CD4-positive, CD25-positive, alpha-beta regulatory T cell (primary cell): ENCODE measurements around the gene EMC10. TPM values are rescaled to one million over a fixed set of nuclear protein-coding genes. Genes with fewer than 3 reads are reported as not detected.
"Not testable (repeated sequence)": the region's sequence is repeated elsewhere in the genome, so short reads cannot be mapped to it uniquely, and the experiment has no call there.

Experiments
- ATAC-seq, 2 donors: fragments of 150-1000 bp; cut with Tn5 transposase; one replicate each; pipeline ENCODE4 v1.10.0; 2021; ENCODE audit warnings: low read depth in 2 of 2, moderate number of reproducible peaks in 2 of 2, moderate library complexity in 1 of 2
- DNase-seq, 3 donors: peaks; one replicate each; pipeline versions ENCODE4 v3.0.0 to v3.0.0-alpha.2; 2012 to 2022; ENCODE audit warnings: mixed read lengths in 1 of 3
- H3K27ac ChIP-seq: one replicate; pipeline ENCODE4 v1.7.0; 2013; ENCODE audit warnings: mild to moderate bottlenecking, low read length; ENCODE audit not compliant: insufficient read depth, poor library complexity, severe bottlenecking
- H3K27me3 ChIP-seq: one replicate; pipeline ENCODE4 v1.7.0; 2013; ENCODE audit warnings: low read length; ENCODE audit not compliant: control insufficient read depth, insufficient read depth
- H3K36me3 ChIP-seq: one replicate; pipeline ENCODE4 v1.7.0; 2013; ENCODE audit warnings: mild to moderate bottlenecking, low read length, moderate library complexity; ENCODE audit not compliant: control insufficient read depth, insufficient read depth
- H3K4me1 ChIP-seq: 2 replicates; pipeline ENCODE4 v1.7.0; 2013; ENCODE audit warnings: mild to moderate bottlenecking, low read length; ENCODE audit not compliant: insufficient read depth, control insufficient read depth, poor library complexity, severe bottlenecking
- H3K4me3 ChIP-seq: one replicate; pipeline ENCODE4 v1.7.0; 2013; ENCODE audit warnings: low read depth, mild to moderate bottlenecking, low read length, moderate library complexity
- H3K9me3 ChIP-seq, 2 experiments: 1 replicate in 1 of 2; 2 replicates in 1 of 2; pipeline ENCODE4 v1.7.0; 2013; ENCODE audit warnings: low read length in 2 of 2, mild to moderate bottlenecking in 1 of 2, moderate library complexity in 1 of 2; ENCODE audit not compliant: control insufficient read depth in 2 of 2
- H3K27ac Mint-ChIP-seq, 3 donors: one replicate each; pipeline ENCODE4 v1.8.0; 2020 to 2022; ENCODE audit warnings: mild to moderate bottlenecking in 3 of 3, mixed read lengths in 3 of 3, moderate library complexity in 2 of 3
- H3K27me3 Mint-ChIP-seq: one replicate; pipeline ENCODE4 v1.8.0; 2022; ENCODE audit warnings: mild to moderate bottlenecking, mixed read lengths
- H3K36me3 Mint-ChIP-seq: one replicate; pipeline ENCODE4 v1.8.0; 2020; ENCODE audit warnings: mixed read lengths
- H3K4me1 Mint-ChIP-seq, 4 donors: one replicate each; pipeline ENCODE4 v1.8.0; 2020 to 2022; ENCODE audit warnings: mixed read lengths in 4 of 4, mild to moderate bottlenecking in 1 of 4
- H3K4me3 Mint-ChIP-seq, 4 donors: one replicate each; pipeline ENCODE4 v1.8.0; 2020 to 2022; ENCODE audit warnings: mild to moderate bottlenecking in 4 of 4, mixed read lengths in 4 of 4, moderate library complexity in 3 of 4
- H3K9me3 Mint-ChIP-seq, 7 donors: one replicate each; pipeline ENCODE4 v1.8.0; 2020 to 2022; ENCODE audit warnings: mixed read lengths in 7 of 7, mild to moderate bottlenecking in 3 of 7, moderate library complexity in 2 of 7
- polyA plus RNA-seq, 4 donors: library from polyadenylated mRNA; unstranded; fragments of 300-500 nt; fragmentation: Illumina TruSeq; gene quantifications; one replicate each; pipeline ENCODE4 v1.2.3, GENCODE V29; 2021
- total RNA-seq: library from RNA; stranded (reverse); gene quantifications from one replicate; pipeline ENCODE4 v1.2.3, GENCODE V29; 2022

Gene EMC10
- total and polyA plus RNA-seq, 5 donors from 2014 or later = 8.0 to 83.7 (median 9.9) TPM

- H3K36me3 ChIP-seq, H3K9me3 ChIP-seq, H3K4me3 ChIP-seq, H3K27me3 ChIP-seq, H3K9me3 Mint-ChIP-seq, DNase-seq, ATAC-seq, H3K4me1 Mint-ChIP-seq, H3K4me3 Mint-ChIP-seq, H3K36me3 Mint-ChIP-seq, H3K4me1 ChIP-seq, H3K27ac ChIP-seq: not testable (repeated sequence)
- Mint-ChIP-seq H3K27ac (peak overlapping the region in 1 of 3 donors; percentile 79), H3K27me3 (peaks cover 12% of the 10 kb centered on the region)
These were observed 51.7 kb downstream of the EMC10 start for GRCh38 chr19:50528052-50528451.

GRCh38 chr19:50531171-50531612 lies 54.9 kb downstream of the EMC10 start:
- H3K9me3 ChIP-seq = peaks cover 0 to 2% of the 10 kb centered on the region in 2 experiments
- Mint-ChIP-seq H3K27me3 (peaks cover 7% of the 10 kb centered on the region), H3K27ac (no peak overlapping the region), H3K4me3 (no peak overlapping the region), H3K4me1 (no peaks in the 10 kb centered on the region), H3K9me3 (peaks cover 0 to 13% (median 3%) of the 10 kb centered on the region in 7 donors), H3K36me3 (no peaks in the 10 kb centered on the region)
- H3K27me3 ChIP-seq = peaks cover 1% of the 10 kb centered on the region
- H3K36me3 ChIP-seq = no peaks in the 10 kb centered on the region
- no peak overlapping the region for H3K27ac ChIP-seq
- H3K4me3 ChIP-seq = no peak overlapping the region
- no peaks in the 10 kb centered on the region for H3K4me1 ChIP-seq
- ATAC-seq (no peak), DNase-seq (no peak)

- Mint-ChIP-seq H3K27me3 (peaks cover 11% of the 10 kb centered on the region), H3K9me3 (peaks cover 0 to 13% (median 3%) of the 10 kb centered on the region in 7 donors)
These were observed 56.6 kb downstream of the EMC10 start for GRCh38 chr19:50532952-50533351.

GRCh38 chr19:50534478-50534877 lies 58.2 kb downstream of the EMC10 start:
- Histone ChIP-seq H3K4me1 (no peaks in the 10 kb centered on the region), H3K9me3 (peaks cover 0 to 2% of the 10 kb centered on the region in 2 experiments), H3K4me3 (no peak overlapping the region), H3K27ac (no peak overlapping the region), H3K27me3 (peaks cover 1% of the 10 kb centered on the region), H3K36me3 (no peaks in the 10 kb centered on the region)
- H3K27me3 Mint-ChIP-seq = peaks cover 17% of the 10 kb centered on the region
- ATAC-seq (no peak), DNase-seq (no peak)
- H3K4me1 Mint-ChIP-seq = no peaks in the 10 kb centered on the region
- H3K9me3 Mint-ChIP-seq = peaks cover 0 to 13% (median 3%) of the 10 kb centered on the region in 7 donors
- no peaks in the 10 kb centered on the region for H3K36me3 Mint-ChIP-seq
- H3K27ac Mint-ChIP-seq = no peak overlapping the region
- no peak overlapping the region for H3K4me3 Mint-ChIP-seq

More at GRCh38 chr19:50532952-50533351, 56.6 kb downstream of the EMC10 start:
- no peaks in the 10 kb centered on the region for H3K4me1 ChIP-seq
- no peak overlapping the region for H3K27ac Mint-ChIP-seq
- H3K27ac ChIP-seq = no peak overlapping the region
- no peak overlapping the region for H3K4me3 Mint-ChIP-seq
- DNase-seq (no peak), ATAC-seq (no peak)
- no peak overlapping the region for H3K4me3 ChIP-seq
- peaks cover 0 to 2% of the 10 kb centered on the region in 2 experiments for H3K9me3 ChIP-seq
- H3K4me1 Mint-ChIP-seq = no peaks in the 10 kb centered on the region
- H3K36me3 ChIP-seq = no peaks in the 10 kb centered on the region
- H3K27me3 ChIP-seq = peaks cover 1% of the 10 kb centered on the region
- no peaks in the 10 kb centered on the region for H3K36me3 Mint-ChIP-seq

GRCh38 chr19:50535672-50536187 lies 59.4 kb downstream of the EMC10 start:
- Mint-ChIP-seq H3K36me3 (no peaks in the 10 kb centered on the region), H3K9me3 (peaks cover 0 to 13% (median 3%) of the 10 kb centered on the region in 7 donors), H3K4me3 (no peak overlapping the region), H3K27ac (no peak overlapping the region), H3K27me3 (peaks cover 17% of the 10 kb centered on the region), H3K4me1 (no peaks in the 10 kb centered on the region)
- Histone ChIP-seq H3K27me3 (peaks cover 1% of the 10 kb centered on the region), H3K4me3 (no peak overlapping the region), H3K4me1 (no peaks in the 10 kb centered on the region), H3K9me3 (peaks cover 0 to 2% of the 10 kb centered on the region in 2 experiments), H3K27ac (no peak overlapping the region), H3K36me3 (no peaks in the 10 kb centered on the region)
- ATAC-seq (no peak), DNase-seq (no peak)

- H3K36me3 ChIP-seq = no peaks in the 10 kb centered on the region
These were observed 60.5 kb downstream of the EMC10 start for GRCh38 chr19:50536662-50537305.

GRCh38 chr19:50537306-50537685 lies 61.0 kb downstream of the EMC10 start:
- Histone ChIP-seq H3K9me3 (peaks cover 0 to 2% of the 10 kb centered on the region in 2 experiments), H3K27me3 (peaks cover 1% of the 10 kb centered on the region), H3K36me3 (no peaks in the 10 kb centered on the region), H3K27ac (no peak overlapping the region), H3K4me3 (no peak overlapping the region), H3K4me1 (no peaks in the 10 kb centered on the region)
- DNase-seq (no peak), ATAC-seq (no peak)
- Mint-ChIP-seq H3K27ac (peak overlapping the region in 1 of 3 donors; percentile 55), H3K36me3 (no peaks in the 10 kb centered on the region), H3K27me3 (peaks cover 13% of the 10 kb centered on the region), H3K9me3 (peaks cover 0 to 12% (median 2%) of the 10 kb centered on the region in 7 donors), H3K4me3 (no peak overlapping the region), H3K4me1 (no peaks in the 10 kb centered on the region)

More at GRCh38 chr19:50536662-50537305, 60.5 kb downstream of the EMC10 start:
- no peak for DNase-seq
- Histone ChIP-seq H3K9me3 (peaks cover 0 to 2% of the 10 kb centered on the region in 2 experiments), H3K4me1 (no peaks in the 10 kb centered on the region), H3K27ac (no peak overlapping the region), H3K4me3 (no peak overlapping the region), H3K27me3 (peaks cover 1% of the 10 kb centered on the region)
- H3K27ac Mint-ChIP-seq = no peak overlapping the region
- peaks cover 17% of the 10 kb centered on the region for H3K27me3 Mint-ChIP-seq
- no peak for ATAC-seq
- peaks cover 0 to 13% (median 3%) of the 10 kb centered on the region in 7 donors for H3K9me3 Mint-ChIP-seq
- no peaks in the 10 kb centered on the region for H3K36me3 Mint-ChIP-seq
- H3K4me1 Mint-ChIP-seq = no peaks in the 10 kb centered on the region
- H3K4me3 Mint-ChIP-seq = no peak overlapping the region
